Rectal smooth muscle tissue (tissue), 1 donor: Measurements from ENCODE around the gene TNS1.

Experiments used
- H3K27ac ChIP-seq: one replicate; pipeline ENCODE4 v1.7.0; 2013; ENCODE audit warnings: low read depth, low read length, inconsistent platforms
- H3K27me3 ChIP-seq: one replicate; pipeline ENCODE4 v1.7.0; 2013; ENCODE audit warnings: low read length; ENCODE audit not compliant: control insufficient read depth, insufficient read depth
- H3K36me3 ChIP-seq: one replicate; pipeline ENCODE4 v1.7.0; 2013; ENCODE audit warnings: low read length; ENCODE audit not compliant: control insufficient read depth, insufficient read depth
- H3K4me1 ChIP-seq: one replicate; pipeline ENCODE4 v1.7.0; 2013; ENCODE audit warnings: low read length; ENCODE audit not compliant: control insufficient read depth, insufficient read depth
- H3K4me3 ChIP-seq: one replicate; pipeline ENCODE4 v1.7.0; 2013; ENCODE audit warnings: low read length
- H3K9ac ChIP-seq: one replicate; pipeline ENCODE4 v1.7.0; 2013; ENCODE audit warnings: low read length

TNS1 gene

DNA sequence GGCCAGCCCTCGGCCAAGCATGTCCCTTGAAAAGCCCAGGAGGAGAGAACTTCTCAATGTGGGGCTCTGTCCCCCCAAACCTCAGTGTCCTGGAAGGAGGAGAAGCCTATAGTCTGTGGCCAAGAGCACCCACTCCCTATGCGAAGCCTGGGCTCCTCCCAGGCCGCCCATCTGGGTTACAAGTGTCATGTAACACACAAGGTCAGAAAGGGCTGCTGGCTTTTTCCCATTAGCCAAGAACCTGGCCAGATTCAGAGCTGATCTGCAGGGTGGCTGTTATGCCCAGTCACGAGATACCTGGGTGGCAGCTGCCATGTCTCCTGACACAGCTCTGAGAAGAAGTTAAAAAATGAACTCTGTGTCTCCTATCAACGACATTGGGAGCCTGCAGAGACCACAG lies 170.7 kb downstream of the TNS1 start:
- Histone ChIP-seq H3K27ac (peak overlapping the region; percentile 57), H3K36me3 (peaks cover 58% of the 10 kb centered on the region), H3K4me3 (no peak overlapping the region), H3K9ac (no peak overlapping the region), H3K27me3 (no peaks in the 10 kb centered on the region), H3K4me1 (peaks cover 30% of the 10 kb centered on the region)

DNA sequence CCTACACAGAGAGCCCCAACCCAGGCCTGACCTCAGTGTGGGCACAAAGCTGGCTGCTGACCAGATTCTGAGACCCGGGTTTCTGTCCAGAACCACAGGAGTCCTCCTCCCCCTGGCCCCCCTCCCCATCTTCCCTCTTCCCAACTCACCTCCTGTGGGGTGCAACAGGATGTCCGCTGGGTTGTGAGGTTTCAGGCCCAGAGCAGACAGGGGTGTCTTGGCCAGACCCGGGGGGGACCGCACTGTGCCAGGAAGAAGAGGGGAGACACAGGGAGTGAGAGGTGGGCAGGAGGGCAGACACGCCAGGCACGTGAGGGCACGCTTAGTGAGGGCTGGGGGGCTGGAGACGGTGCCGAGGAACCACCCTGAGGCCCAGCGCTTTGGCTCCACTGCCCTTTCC lies 171.5 kb downstream of the TNS1 start:
- Histone ChIP-seq H3K27ac (peak overlapping the region; percentile 24), H3K4me3 (no peak overlapping the region), H3K4me1 (peaks cover 30% of the 10 kb centered on the region), H3K36me3 (peaks cover 58% of the 10 kb centered on the region), H3K27me3 (no peaks in the 10 kb centered on the region), H3K9ac (no peak overlapping the region)

DNA sequence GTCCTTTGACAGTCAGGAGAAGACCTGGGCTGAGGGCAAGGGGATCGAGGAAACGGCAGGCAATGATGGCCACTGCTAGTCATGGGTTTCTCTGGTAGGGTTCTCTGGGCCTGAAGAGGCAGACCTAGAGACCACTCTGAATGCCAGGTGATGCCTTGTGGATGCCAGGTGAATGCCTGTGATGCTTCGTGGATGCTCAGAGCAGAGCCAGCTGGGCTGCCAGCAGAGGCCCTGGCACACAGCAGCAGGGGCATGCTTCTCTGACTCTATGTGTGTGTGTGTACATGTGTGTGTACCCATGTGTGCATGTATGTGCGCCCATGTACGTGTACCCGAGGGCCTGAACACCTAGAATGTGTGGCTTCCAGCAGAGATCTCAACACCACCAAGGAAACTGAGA lies 172.0 kb downstream of the TNS1 start:
- Histone ChIP-seq H3K36me3 (peaks cover 54% of the 10 kb centered on the region), H3K27me3 (no peaks in the 10 kb centered on the region), H3K27ac (peak overlapping the region; percentile 24), H3K4me3 (no peak overlapping the region), H3K9ac (no peak overlapping the region), H3K4me1 (peaks cover 29% of the 10 kb centered on the region)

DNA sequence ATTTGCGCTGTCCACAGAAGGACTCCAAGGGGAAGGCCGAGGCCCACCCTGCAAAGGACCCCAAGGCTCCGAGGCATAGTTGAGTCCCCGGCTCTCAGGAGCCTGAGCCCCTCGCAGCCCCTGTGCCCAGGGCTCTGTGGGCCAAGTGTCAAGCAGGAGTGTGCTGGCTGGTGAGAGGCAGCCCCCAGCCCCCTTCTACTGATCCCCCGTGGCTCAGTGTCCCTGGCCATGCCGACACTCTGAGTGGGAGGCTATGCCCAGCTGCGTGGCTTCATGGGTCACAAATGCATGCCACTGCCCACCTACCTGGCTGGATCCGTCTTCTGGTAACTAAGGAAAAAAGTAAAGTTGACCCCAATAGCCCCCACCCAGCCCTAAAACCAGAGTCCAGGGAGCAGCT lies 172.7 kb downstream of the TNS1 start:
- peaks cover 50% of the 10 kb centered on the region for H3K36me3 ChIP-seq
- H3K27me3 ChIP-seq: no peaks in the 10 kb centered on the region
- no peak overlapping the region for H3K9ac ChIP-seq
- H3K4me1 ChIP-seq: peaks cover 36% of the 10 kb centered on the region
- H3K27ac ChIP-seq: no peak overlapping the region
- H3K4me3 ChIP-seq: no peak overlapping the region

DNA sequence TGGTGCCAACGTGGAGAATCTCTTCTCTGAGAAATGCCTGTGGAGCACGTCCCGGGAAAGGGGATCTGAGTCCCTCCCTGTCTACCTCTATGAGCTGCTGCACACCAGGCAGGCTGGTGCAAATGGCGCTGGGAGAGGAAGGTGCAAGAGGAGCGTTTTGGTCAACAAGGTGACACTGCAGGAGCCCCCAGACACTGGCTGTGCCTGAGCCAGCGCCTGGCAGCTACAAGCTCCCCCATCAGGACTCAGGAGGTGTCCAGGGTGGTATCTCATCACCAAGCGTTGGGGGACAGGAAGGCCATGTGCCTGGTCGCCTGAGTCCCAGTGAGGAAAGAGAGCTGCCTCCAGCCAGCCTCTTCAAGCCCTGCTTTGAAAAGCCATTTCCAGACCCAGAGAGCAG lies 173.4 kb downstream of the TNS1 start:
- Histone ChIP-seq H3K9ac (no peak overlapping the region), H3K27ac (no peak overlapping the region), H3K36me3 (peaks cover 44% of the 10 kb centered on the region), H3K4me3 (no peak overlapping the region), H3K4me1 (peaks cover 40% of the 10 kb centered on the region), H3K27me3 (no peaks in the 10 kb centered on the region)

DNA sequence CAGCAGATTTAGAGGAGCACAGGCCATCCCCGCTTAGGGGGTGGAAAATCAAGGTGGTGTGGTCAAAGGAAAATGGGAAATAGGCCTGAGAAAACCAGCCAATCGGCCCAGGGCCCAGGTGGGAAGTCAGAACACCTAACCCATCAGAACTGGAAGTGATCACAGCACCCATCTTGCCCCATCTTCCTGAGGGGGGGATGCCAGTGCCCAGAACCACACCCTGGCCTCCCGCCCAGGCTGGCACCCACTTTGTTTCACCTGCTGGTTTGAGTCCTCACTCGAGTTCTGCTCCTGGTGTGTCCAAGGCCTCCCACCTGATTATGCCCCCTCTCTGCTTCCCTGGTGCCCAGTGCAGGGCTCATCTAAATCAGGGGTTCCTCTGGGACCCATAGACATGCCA lies 174.5 kb downstream of the TNS1 start:
- Histone ChIP-seq H3K4me1 (peaks cover 40% of the 10 kb centered on the region), H3K9ac (no peak overlapping the region), H3K27ac (peak overlapping the region; percentile 68), H3K4me3 (no peak overlapping the region), H3K36me3 (peaks cover 40% of the 10 kb centered on the region), H3K27me3 (no peaks in the 10 kb centered on the region)

DNA sequence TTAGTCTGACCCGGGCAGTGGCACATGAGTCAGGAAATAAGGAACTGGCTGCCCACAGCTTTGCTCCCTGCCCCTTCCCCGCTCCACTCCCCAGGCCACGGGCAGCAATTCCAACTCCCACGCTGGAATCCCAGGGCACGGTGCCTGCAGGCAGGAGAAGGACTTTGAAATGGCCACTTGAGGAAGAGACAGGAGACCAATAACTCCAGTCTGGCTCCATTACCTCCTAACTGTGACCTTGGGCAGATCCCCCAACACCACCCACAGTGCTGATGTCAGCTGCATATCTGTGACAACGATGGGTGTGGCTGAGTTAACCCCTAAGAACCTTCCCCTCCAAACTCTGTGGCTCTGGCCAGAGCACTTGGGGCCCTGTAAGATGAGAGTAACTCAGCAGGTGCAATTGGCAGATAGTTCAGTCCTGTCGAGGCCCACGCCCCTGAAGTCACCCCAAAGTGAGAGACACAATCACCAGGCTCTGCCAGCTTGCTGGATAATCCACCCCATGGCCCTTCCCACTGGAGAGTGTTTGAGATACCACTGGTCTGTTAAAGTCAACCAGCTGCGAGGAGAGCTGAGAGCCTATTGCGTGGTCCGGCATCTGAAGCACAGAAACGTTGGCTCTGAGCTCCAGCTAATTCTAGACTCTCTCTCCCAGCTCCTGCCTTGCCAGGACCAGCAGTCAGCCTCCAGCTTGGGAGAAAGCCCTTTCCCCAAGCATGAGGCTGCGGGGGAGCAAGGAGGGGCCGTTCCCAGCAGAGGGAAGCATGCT lies 175.2 kb downstream of the TNS1 start:
- Histone ChIP-seq H3K9ac (no peak overlapping the region), H3K4me1 (peaks cover 47% of the 10 kb centered on the region), H3K27me3 (no peaks in the 10 kb centered on the region), H3K4me3 (no peak overlapping the region), H3K27ac (peak overlapping the region; percentile 68), H3K36me3 (peaks cover 33% of the 10 kb centered on the region)

DNA sequence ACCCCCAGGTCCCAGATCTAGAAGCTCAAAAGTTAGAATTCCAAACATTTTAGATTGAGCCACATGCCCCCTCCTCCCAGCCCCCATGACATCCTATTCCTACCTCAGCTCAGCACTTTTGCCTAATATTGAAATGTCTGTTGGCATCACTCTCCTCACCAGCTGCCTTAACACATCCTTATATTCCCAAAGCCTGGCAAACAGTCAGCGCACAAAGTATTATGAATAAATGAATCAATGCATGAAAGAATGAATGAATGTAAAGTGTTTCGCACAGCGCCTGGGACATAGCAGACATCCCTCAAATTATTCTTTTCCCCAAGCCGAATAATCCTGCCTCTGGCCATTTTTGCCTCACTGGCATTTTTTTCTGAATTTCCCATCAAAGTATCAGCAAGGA lies 175.8 kb downstream of the TNS1 start:
- Histone ChIP-seq H3K27ac (peak overlapping the region; percentile 68), H3K9ac (no peak overlapping the region), H3K4me3 (no peak overlapping the region), H3K36me3 (peaks cover 28% of the 10 kb centered on the region), H3K27me3 (no peaks in the 10 kb centered on the region), H3K4me1 (peaks cover 48% of the 10 kb centered on the region)

DNA sequence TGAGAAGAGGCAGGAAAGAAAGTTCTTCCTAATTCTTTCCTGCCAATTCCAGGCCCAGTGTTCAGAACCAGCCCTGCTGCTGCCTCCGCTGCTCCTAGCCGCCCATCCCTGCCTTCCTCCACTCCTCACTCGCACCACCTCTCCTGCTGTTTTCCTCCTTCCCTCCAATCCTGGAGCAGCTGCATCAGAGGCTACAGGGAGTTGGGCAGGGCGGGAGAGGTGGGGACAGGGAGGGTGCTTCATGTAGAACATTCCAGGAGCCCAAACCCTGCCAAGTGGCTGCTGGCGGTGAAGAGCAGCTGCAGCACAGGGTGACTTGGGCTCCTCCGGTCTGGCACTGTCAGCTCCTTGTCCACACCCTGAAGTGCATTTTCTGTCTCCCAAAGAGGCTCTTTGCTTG lies 176.3 kb downstream of the TNS1 start:
- no peak overlapping the region for H3K4me3 ChIP-seq
- peak overlapping the region; percentile 68 for H3K27ac ChIP-seq
- peaks cover 48% of the 10 kb centered on the region for H3K4me1 ChIP-seq
- H3K36me3 ChIP-seq: peaks cover 25% of the 10 kb centered on the region
- H3K9ac ChIP-seq: no peak overlapping the region
- H3K27me3 ChIP-seq: no peaks in the 10 kb centered on the region

DNA sequence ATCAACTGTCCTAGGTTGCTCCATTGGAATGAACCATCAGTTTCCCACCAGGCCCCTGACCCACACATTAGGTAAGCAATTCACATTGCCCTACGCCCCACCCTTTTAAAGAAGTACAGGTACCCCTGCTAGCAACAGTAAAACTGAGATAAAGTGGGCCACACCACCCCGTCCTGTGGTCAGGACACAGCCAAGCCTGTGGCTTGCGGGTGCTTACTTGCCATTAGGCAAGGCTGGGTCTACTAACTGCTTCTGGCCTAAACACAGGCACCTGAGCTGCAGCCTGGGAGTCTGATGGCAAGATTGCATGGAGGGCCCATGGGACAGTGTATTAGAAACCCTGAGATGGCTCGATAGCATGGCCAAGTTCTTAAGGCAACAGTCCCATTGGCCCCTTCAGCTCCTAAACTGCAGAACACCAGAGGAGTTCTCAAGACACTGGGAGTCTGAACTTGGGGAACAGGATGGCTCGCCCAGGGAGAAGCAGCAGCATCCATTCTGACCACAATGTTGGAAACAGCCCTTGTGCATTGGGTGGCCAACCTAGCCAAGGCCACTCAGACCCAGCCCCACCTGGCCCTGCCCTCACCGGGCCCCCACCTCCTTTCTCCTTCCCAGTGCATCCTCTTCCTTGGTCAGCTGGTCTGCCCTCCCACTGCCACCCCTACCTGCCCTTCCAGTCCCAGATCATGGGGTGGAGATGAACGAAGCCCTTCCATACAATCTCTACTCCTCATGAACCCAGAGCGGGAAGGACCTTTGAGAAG lies 177.1 kb downstream of the TNS1 start:
- no peaks in the 10 kb centered on the region for H3K27me3 ChIP-seq
- peaks cover 23% of the 10 kb centered on the region for H3K36me3 ChIP-seq
- no peak overlapping the region for H3K4me3 ChIP-seq
- H3K4me1 ChIP-seq: peaks cover 48% of the 10 kb centered on the region
- peak overlapping the region; percentile 68 for H3K27ac ChIP-seq
- H3K9ac ChIP-seq: no peak overlapping the region

DNA sequence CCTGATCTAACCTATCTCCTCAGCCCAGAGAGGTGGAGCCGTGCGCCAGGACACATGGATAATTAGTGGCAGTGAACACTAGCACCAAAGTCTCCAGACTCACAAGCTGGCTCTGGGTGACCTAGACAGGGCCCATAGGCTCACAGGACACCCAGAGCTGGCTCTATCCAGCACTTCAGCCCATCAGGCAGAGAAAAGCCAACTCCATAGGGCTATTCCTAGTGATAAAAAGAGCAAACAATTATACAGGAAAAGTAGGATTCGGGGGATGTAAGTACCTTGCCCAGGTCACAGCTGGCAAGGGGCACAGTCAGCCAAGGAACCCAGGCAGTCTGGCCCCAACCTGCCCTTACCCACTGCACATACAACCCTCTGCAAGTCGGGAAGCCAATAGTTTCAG lies 178.6 kb downstream of the TNS1 start:
- peaks cover 49% of the 10 kb centered on the region for H3K4me1 ChIP-seq
- H3K9ac ChIP-seq: no peak overlapping the region
- no peaks in the 10 kb centered on the region for H3K27me3 ChIP-seq
- H3K4me3 ChIP-seq: no peak overlapping the region
- peaks cover 15% of the 10 kb centered on the region for H3K36me3 ChIP-seq
- H3K27ac ChIP-seq: no peak overlapping the region

DNA sequence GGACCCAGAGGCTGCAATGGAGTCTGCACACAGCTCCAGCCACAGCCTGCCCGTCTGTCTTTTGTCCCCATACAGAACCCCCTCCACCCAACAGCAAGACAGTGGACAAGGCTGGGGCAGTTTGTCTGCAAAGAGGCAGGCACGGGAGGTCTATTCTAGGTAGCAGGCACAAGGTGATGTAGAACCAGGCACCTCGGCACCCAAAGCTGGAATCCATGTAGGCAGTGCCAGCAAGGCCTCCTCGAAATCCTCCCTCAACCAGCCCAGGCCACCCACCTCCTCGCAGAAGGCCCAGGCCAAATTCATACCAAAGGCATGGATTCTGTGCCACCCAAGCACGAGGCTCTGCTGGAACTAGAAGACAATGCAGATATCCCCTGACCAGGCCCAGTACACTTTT lies 179.2 kb downstream of the TNS1 start:
- Histone ChIP-seq H3K9ac (no peak overlapping the region), H3K4me1 (peaks cover 48% of the 10 kb centered on the region), H3K4me3 (no peak overlapping the region), H3K27ac (peak overlapping the region; percentile 44), H3K36me3 (peaks cover 18% of the 10 kb centered on the region), H3K27me3 (no peaks in the 10 kb centered on the region)
